HUES6 (cell line): ENCODE measurements around the gene CAPN13.

Experiments used
- H3K27ac ChIP-seq: 2 replicates; pipeline ENCODE4 v1.7.0; 2013; ENCODE audit warnings: low read depth, mild to moderate bottlenecking, low read length, inconsistent platforms
- H3K27me3 ChIP-seq: 2 replicates; pipeline ENCODE4 v1.6.1; 2013; ENCODE audit warnings: low read length; ENCODE audit not compliant: control insufficient read depth, insufficient read depth
- H3K36me3 ChIP-seq: 2 replicates; pipeline ENCODE4 v1.6.1; 2013; ENCODE audit warnings: low read length; ENCODE audit not compliant: control insufficient read depth, insufficient read depth
- H3K4me1 ChIP-seq: 2 replicates; pipeline ENCODE4 v1.6.1; 2013; ENCODE audit warnings: low read length; ENCODE audit not compliant: control insufficient read depth, insufficient read depth
- H3K4me3 ChIP-seq: 2 replicates; pipeline ENCODE4 v1.5.1; 2013; ENCODE audit warnings: low read depth, low read length
- H3K9ac ChIP-seq: one replicate; pipeline ENCODE4 v1.6.1; 2013; ENCODE audit warnings: mild to moderate bottlenecking, low read length
- H3K9me3 ChIP-seq: 2 replicates; pipeline ENCODE4 v1.6.1; 2013; ENCODE audit warnings: low read depth, low read length; ENCODE audit not compliant: control insufficient read depth, insufficient read depth

CAPN13 gene

GRCh38 chr2:30721668-30722647 is 85.3 kb downstream of the CAPN13 start:
- Histone ChIP-seq H3K9ac (no peak overlapping the region), H3K27me3 (no peaks in the 10 kb centered on the region), H3K9me3 (no peaks in the 10 kb centered on the region), H3K27ac (no peak overlapping the region), H3K4me3 (no peak overlapping the region), H3K36me3 (no peaks in the 10 kb centered on the region), H3K4me1 (no peaks in the 10 kb centered on the region)

GRCh38 chr2:30721241-30721640 is 86.0 kb downstream of the CAPN13 start:
- H3K4me1 ChIP-seq = no peaks in the 10 kb centered on the region
- no peak overlapping the region for H3K4me3 ChIP-seq
- no peaks in the 10 kb centered on the region for H3K27me3 ChIP-seq
- H3K36me3 ChIP-seq = no peaks in the 10 kb centered on the region
- H3K9ac ChIP-seq = no peak overlapping the region
- no peak overlapping the region for H3K27ac ChIP-seq
- H3K9me3 ChIP-seq = no peaks in the 10 kb centered on the region

DNA sequence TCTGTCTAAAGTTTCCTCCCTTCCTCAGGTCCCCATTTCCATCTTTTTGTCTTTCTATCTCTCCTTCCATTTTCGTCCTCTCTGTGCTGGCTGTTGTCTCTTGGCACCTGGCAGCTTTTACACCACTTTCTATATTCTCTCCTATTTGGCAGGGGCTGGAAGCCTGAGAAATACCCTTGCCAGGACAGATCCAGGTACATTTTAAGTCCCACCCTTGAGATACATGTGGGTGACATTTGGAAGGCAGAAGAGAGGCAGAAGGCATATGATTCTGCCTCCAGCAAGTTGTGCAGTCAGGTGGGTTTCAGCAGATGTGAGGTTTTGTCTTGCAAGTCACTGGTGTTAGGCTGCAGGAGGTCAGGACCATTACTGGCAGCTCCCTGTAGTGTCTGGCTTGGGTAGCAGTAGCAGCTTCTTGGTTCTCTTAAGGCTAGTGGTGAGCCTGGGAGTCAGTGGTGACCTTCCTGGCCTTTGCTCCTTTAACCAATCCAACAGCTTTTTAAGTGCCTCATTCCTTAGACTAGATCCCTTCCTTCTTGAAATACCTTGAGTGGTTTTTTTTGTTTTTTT is 90.1 kb downstream of the CAPN13 start:
- no peaks in the 10 kb centered on the region for H3K36me3 ChIP-seq
- H3K4me1 ChIP-seq = no peaks in the 10 kb centered on the region
- H3K9ac ChIP-seq = no peak overlapping the region
- no peak overlapping the region for H3K27ac ChIP-seq
- H3K27me3 ChIP-seq = no peaks in the 10 kb centered on the region
- H3K9me3 ChIP-seq = no peaks in the 10 kb centered on the region
- no peak overlapping the region for H3K4me3 ChIP-seq

- no peak overlapping the region for H3K9ac ChIP-seq
- no peaks in the 10 kb centered on the region for H3K36me3 ChIP-seq
- no peaks in the 10 kb centered on the region for H3K27me3 ChIP-seq
These were observed 90.9 kb downstream of the CAPN13 start for GRCh38 chr2:30716123-30716900.

GRCh38 chr2:30714811-30715709 is 92.2 kb downstream of the CAPN13 start:
- Histone ChIP-seq H3K9ac (no peak overlapping the region), H3K4me1 (no peaks in the 10 kb centered on the region), H3K27ac (no peak overlapping the region), H3K27me3 (no peaks in the 10 kb centered on the region), H3K36me3 (no peaks in the 10 kb centered on the region), H3K9me3 (peaks cover 4% of the 10 kb centered on the region; the same call in 1 of the 2 replicates), H3K4me3 (no peak overlapping the region)

More at GRCh38 chr2:30716123-30716900, 90.9 kb downstream of the CAPN13 start:
- Histone ChIP-seq H3K4me3 (no peak overlapping the region), H3K9me3 (no peaks in the 10 kb centered on the region; the same call in 1 of the 2 replicates), H3K4me1 (no peaks in the 10 kb centered on the region), H3K27ac (no peak overlapping the region)

DNA sequence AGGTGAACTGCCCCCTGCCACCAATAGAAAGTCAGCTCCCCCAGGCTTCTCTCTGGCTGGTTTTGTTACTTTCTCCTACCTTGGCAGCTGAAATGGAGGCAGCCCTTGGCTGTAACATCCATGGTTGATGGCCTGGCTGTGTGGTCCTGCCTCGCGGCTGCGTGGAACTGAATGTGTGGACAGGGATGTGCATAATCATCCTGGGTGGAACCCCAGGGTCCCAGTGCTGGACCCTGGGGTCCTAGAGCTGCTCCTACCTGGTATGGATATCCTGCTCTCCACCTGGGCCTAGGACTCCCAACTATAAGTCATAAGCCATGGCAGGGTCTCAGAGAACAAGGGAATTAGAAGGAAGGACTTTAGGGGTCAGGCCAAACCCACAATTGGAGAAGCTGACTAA is 93.5 kb downstream of the CAPN13 start:
- Histone ChIP-seq H3K9me3 (peaks cover 6% of the 10 kb centered on the region; the same call in 1 of the 2 replicates), H3K36me3 (no peaks in the 10 kb centered on the region), H3K9ac (no peak overlapping the region), H3K4me1 (no peaks in the 10 kb centered on the region), H3K4me3 (no peak overlapping the region), H3K27me3 (no peaks in the 10 kb centered on the region), H3K27ac (no peak overlapping the region)

DNA sequence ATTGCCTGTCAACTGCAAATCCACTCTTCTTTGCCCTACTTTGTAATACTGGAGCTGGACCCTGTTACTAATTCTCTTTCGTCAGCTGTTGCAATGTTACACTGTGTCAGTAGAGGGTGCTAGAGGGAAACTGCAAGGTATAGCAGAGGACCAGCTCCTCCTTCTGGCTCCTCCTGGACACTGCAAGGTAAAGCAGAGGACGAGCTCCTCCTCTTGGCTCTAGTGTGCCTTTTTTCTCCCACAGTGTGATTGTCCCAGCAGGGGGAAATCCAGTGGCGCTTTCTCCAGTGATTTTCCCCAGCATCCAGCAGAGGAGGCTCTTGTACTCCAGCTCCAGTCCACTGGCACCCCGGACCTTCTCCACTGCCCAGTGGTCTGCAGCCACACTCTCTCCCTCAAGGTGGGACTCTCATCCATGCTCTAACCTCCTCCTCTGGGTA is 95.6 kb downstream of the CAPN13 start:
- Histone ChIP-seq H3K9ac (no peak overlapping the region), H3K27me3 (no peaks in the 10 kb centered on the region), H3K4me1 (no peaks in the 10 kb centered on the region), H3K27ac (no peak overlapping the region), H3K9me3 (peaks cover 6% of the 10 kb centered on the region; the same call in 1 of the 2 replicates), H3K4me3 (no peak overlapping the region), H3K36me3 (no peaks in the 10 kb centered on the region)

GRCh38 chr2:30710461-30710860 is 96.8 kb downstream of the CAPN13 start:
- Histone ChIP-seq H3K4me3 (no peak overlapping the region), H3K36me3 (no peaks in the 10 kb centered on the region), H3K4me1 (no peaks in the 10 kb centered on the region), H3K27me3 (no peaks in the 10 kb centered on the region), H3K27ac (no peak overlapping the region), H3K9me3 (peaks cover 6% of the 10 kb centered on the region; the same call in 1 of the 2 replicates), H3K9ac (no peak overlapping the region)

DNA sequence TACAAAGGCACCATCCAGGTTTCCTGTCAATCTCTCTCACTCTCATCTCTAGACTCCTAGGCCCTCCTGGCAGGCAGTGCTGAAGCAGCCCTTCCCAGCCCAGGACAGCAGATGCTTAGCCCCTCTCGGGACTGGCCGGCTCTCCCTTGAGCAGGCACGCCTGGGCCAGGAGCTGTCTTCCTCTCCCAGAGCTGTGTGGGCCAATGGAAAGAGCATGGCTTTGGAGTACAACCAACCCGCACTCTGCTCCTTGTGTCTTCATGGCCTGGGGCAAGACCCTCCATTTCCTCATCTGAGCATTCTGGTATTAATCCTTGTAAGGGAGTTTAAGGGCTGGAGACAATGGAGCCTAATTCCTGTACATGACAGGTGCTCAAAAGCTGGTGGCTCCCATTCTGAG is 97.2 kb downstream of the CAPN13 start:
- Histone ChIP-seq H3K4me3 (no peak overlapping the region), H3K9ac (no peak overlapping the region), H3K36me3 (no peaks in the 10 kb centered on the region), H3K27me3 (no peaks in the 10 kb centered on the region), H3K9me3 (peaks cover 6% of the 10 kb centered on the region; the same call in 1 of the 2 replicates), H3K27ac (no peak overlapping the region), H3K4me1 (no peaks in the 10 kb centered on the region)

- Histone ChIP-seq H3K4me1 (no peaks in the 10 kb centered on the region), H3K27me3 (no peaks in the 10 kb centered on the region), H3K27ac (no peak overlapping the region), H3K4me3 (no peak overlapping the region), H3K36me3 (no peaks in the 10 kb centered on the region), H3K9me3 (peaks cover 6% of the 10 kb centered on the region; the same call in 1 of the 2 replicates), H3K9ac (no peak overlapping the region)
These were observed 97.7 kb downstream of the CAPN13 start for GRCh38 chr2:30709516-30709915.
